NCI-H510A (cell line): ENCODE measurements around the gene ARFGAP1.

Experiments used
- DNase-seq: peaks from one replicate; lab custom pipeline; 2025; lab: John Stamatoyannopoulos, UW

ARFGAP1 gene

DNA sequence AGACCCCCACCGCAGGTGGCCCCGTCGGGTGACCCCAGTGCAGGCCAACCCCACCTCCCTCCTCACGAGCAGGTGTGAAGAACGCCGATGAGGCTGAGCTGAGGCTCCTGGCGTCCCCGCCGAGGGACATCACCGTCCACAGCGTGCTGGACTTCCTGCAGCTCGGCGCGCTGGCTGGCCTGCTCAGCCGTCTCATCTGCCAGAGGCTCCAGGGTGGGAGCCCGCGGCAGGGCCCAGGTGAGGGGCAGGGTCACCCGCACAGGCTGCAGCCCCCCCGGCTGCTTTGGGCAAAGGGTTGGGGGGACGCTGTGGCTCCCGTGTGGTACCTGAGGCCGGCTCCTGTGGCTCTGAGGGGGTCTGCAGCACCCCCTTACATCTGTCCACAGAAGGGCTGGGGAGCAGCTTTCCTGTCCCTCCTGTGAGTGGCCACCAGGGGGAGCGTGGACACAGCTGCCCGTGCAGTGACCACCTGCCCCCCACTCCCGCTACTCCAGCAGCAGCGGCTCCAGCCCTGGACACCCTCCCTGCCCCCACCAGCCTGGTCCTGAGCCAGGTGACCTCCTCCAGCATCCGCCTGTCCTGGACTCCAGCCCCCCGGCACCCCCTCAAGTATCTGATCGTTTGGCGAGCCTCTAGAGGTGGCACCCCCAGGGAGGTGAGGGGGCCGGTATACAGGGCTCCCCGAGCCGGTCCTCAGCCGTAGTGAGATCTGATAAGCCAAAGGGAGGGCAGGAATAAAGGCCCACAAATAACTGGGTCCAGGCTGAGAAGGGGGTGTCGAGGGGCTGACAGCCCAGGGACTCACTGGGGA lies 36.9 kb downstream of the ARFGAP1 start:
- DNase-seq, result no peak

DNA sequence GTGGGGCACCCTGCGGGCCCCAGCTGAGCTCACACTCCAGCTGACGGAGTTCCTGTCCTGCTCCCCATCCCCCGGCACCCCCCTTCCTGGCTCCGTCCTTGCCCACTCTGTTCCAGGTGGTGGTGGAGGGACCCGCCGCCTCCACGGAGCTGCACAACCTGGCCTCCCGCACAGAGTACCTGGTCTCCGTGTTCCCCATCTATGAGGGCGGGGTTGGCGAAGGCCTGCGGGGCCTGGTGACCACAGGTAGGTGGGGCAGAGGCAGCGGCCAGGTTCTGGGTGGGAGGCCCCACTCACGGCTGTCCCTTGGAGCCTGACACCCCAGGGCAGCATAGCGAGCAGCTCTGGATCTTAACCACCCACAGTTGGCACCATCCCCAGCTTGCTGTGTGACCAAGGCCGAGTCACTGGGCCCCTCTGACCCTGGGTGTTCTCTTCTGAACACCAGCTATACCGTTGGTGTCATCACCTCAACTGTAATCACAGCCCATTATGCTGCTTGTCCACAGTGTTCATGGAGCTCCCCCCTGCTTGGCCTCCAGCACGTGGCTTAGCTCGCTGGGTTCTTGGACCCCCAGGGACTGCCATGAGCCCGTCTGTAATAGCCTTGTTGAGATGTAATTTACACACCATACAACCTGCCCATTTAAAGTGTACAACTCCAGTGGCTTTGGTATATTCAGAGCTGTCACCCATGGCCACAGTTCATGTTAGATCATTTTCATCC lies 37.8 kb downstream of the ARFGAP1 start:
- DNase-seq, result no peak

DNA sequence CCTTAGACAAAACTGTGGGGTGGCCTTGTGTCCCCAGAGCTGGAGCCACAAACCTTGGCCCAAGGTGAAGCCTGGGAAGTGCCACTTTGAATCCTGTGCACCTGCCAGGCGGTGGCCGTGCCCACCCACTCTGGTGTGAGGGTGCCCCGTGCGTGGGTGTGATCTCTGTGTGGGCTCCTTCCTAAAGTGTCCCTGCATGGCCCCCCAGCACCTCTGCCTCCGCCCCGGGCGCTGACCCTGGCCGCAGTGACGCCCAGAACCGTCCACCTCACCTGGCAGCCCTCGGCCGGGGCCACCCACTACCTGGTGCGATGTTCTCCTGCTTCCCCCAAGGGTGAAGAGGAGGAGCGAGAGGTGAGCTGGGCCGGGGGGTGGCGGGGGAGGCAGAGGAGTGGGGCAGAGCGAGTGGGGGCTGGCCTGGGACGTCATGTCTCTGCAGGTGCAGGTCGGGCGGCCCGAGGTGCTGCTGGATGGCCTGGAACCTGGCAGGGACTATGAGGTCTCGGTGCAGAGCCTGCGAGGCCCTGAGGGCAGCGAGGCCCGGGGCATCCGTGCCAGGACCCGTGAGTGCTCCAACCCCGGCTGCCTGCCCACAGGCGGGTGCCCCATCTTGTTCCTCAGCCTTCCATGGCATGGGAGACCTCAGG lies 38.7 kb downstream of the ARFGAP1 start:
- DNase-seq, result no peak

DNA sequence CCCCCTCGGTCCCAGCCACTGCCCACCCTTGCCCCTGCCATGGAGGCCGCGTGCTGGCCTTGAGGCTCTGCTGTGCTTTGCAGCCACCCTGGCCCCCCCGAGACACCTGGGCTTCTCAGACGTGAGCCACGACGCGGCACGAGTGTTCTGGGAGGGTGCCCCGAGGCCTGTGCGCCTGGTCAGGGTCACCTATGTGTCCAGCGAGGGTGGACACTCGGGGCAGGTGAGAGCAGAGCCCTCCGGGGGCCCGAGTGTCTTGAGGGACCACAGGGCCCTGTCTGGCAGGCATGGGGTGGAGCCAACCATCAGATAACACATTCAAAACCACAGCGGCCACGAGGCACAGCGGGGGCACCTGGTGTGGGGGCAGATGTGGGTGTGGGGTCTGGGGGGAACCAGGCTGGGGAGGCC lies 39.2 kb downstream of the ARFGAP1 start:
- DNase-seq, result no peak

DNA sequence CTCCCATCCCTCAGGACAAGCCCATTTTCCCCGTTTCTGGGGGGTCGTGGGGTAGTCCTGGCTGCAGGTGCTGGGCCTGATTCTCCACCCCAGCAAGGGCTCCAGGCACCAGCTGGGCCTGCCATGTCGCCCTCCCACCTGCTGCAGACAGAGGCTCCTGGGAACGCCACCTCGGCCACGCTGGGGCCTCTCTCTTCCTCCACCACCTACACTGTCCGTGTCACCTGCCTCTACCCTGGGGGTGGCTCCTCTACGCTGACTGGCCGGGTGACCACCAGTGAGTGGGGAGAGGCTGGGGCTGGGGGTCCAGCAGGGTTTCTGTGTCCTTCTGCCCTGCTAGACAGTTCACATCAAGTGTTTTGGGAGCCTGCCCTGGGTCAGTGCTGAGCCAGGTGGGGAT lies 39.7 kb downstream of the ARFGAP1 start:
- no peak for DNase-seq

DNA sequence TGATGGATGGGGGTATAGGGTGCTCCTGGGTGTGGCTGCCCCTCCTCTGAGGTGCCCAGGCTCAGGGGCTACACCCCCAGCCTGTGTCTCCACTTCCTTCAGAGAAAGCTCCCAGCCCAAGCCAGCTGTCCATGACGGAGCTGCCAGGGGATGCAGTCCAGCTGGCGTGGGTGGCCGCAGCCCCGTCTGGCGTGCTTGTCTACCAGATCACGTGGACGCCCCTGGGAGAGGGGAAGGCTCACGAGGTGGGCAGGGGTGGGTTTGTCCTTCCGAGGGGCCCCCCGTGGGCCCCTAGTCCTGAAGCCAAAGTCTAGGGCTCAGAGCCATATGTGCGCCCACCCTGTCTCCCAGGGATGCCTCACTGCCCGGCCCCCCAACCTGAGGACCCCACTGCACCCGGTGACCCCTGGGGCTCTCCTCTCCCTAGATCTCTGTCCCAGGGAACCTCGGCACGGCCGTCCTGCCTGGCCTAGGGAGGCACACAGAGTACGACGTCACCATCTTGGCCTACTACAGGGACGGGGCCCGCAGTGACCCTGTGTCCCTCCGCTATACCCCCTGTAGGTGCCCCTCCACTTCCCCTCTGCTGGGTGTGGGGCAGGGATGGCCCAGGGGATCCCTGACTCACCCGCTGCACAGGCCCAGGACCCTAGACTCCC lies 40.2 kb downstream of the ARFGAP1 start:
- DNase-seq, result no peak

DNA sequence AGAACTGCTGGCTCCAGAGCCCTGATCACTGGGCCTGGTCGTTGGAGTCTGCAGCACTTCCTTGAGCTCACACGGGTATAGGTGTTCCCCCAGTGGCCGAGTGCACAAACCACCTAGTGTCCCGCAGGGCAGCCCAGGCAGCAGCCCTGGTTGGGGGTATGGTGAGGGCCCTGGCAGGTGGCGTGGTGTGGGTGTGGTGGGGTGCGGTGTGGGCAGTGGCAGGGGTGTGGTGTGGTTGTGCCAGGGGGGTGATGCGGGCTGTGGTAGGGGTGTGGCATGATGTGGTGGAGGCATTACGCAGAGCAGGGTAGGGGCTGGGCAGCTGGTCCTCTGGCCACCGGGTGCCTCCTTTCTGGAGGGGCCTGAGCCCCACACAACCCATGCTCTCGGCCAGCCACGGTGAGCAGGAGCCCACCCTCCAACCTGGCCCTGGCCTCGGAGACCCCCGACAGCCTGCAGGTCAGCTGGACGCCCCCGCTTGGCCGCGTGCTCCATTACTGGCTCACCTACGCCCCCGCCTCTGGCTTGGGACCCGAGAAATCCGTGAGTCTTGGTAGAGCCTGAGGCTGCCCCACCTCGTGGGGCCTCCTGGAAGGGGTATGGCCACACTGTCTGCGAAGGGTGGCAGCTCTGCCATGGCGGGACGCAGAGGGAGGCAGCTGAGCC lies 40.9 kb downstream of the ARFGAP1 start:
- no peak for DNase-seq

DNA sequence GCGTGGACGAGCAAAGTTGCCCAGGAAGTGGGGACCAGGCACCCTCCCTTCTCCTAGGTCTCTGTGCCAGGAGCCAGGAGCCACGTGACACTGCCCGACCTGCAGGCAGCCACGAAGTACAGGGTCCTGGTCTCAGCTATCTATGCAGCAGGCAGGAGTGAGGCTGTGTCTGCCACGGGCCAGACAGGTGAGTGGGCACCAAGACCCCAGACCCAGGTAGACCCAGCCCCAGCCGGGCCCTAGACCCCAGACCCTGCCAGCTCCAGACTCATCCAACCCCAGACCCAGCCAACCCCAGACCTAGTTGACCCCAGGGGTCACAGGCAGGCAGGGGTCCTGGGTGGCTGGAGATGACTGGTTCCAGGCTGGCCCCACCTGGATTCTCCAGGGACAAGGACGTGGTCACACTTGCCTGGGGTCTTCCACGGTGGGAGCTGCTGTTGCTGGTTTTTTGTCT lies 41.4 kb downstream of the ARFGAP1 start:
- no peak for DNase-seq

DNA sequence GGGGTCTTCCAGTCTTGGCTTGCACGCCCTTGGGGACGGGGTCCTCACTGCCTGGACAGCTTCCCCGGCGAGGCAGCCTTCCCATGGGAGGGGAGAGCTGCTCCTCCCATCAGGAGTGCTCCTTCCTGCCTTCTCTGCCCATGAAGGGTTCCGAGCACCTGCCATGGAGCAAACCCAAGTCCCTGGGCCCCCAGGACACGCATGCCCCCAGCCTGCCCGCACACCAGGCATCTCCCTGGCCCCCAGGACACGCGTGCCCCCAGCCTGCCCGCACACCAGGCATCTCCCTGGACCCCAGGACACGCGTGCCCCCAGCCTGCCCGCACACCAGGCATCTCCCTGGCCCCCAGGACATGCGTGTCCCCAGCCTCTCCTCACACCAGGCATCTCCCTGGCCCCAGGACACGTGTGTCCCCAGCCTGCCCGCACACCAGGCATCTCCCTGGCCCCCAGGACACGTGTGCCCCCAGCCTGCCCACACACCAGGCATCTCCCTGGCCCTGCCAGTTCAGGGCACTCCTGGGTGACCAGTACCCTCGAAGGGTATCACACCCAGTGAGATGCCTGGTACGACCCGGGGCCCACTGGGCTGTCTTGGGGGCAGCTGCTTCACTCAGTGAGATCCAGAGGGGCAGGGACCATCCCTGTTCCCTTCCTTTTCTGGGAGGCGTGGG lies 42.1 kb downstream of the ARFGAP1 start:
- no peak for DNase-seq

DNA sequence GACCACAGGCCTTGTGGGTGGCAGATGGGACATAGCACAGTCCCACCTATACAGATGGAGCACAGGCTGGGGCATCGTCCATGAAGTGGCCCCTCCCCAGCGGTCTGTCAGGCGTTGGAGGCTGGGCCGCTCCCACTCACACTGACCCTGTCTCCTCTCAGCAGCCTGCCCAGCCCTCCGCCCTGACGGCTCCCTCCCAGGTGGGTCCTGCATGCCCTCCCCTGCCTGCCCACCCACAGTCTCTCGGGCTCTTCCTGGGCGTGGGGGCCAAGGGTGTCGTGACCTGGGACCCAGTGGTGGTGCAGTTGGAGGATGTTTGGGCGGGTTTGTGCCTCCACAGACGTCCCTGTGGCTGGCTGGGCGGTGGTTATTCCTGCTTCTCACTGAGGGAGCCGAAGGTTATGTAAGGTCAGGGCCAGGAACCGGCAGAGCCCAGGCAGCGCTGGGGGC lies 42.7 kb downstream of the ARFGAP1 start:
- DNase-seq, result no peak

DNA sequence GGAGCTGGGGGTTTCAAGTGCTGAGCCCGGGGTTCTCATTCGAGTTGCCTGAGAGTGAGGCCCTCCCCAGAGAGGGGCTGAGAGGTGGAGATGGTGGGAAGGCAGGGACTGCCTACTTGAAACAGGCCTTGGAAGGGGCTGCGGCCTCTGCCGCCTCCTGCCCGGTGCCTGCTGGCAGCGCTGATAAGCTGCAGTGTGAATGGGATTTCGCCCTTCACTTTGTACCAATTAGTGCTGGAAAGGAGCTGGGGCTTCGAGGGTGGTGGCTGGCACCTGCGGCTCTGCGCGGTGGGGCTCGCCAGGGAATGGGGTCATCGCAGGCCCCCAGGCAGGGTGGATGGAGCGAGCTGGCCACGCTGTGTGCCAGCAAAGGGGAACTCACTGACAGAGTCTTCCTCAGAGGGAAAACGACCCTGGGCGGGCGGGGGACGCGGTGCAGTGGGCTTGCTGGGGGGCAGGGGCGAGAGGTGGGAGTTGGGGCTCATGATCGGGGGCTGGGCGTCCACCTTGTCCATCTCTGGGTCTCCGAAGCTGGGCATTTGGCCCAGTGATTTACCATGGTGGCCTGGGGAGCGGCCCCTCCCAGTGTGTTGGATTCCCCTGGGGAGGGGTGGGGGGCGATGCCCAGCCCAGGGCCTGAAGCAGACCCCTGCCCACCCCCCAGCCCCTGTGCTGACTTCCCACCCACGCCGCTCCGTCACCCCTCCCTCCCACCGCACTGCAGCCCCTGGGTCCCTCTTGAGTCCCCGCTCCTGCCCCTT lies 43.3 kb downstream of the ARFGAP1 start:
- DNase-seq, result no peak

DNA sequence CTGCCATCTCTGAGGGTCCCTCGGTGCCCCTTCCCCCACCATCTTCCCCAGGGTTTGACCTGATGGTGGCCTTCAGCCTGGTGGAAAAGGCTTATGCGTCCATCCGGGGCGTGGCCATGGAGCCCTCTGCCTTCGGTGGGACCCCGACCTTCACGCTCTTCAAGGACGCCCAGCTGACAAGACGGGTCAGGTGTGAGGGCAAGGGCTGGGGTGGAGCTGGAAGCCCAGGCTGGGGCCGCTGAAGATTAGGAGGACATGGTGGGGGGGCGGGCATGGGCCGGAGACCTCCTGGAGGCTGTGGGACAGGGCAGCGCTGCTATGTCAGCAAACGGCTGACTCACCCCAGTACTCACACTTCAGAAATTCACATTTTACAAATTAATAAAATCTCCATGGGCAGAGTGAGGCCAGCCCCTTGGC lies 43.9 kb downstream of the ARFGAP1 start:
- DNase-seq, result no peak

DNA sequence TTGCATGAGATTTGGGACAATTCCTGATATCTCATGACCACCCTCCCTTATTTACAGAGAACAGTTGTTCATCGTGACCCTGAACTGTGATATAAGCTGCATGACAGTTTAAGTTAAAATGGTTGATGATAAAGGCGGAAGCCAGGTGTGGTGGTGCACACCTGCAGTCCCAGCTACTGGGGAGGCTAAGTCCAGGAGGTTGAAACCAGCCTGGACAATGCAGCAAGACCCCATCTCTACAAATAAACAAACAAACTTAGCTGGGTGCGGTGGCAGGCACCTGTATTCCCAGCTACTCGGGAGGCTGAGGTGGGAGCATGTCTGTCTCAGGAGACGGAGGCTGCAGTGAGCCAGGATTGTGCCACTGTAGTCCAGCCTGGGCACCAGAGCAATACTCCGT lies 44.4 kb downstream of the ARFGAP1 start:
- no peak for DNase-seq

DNA sequence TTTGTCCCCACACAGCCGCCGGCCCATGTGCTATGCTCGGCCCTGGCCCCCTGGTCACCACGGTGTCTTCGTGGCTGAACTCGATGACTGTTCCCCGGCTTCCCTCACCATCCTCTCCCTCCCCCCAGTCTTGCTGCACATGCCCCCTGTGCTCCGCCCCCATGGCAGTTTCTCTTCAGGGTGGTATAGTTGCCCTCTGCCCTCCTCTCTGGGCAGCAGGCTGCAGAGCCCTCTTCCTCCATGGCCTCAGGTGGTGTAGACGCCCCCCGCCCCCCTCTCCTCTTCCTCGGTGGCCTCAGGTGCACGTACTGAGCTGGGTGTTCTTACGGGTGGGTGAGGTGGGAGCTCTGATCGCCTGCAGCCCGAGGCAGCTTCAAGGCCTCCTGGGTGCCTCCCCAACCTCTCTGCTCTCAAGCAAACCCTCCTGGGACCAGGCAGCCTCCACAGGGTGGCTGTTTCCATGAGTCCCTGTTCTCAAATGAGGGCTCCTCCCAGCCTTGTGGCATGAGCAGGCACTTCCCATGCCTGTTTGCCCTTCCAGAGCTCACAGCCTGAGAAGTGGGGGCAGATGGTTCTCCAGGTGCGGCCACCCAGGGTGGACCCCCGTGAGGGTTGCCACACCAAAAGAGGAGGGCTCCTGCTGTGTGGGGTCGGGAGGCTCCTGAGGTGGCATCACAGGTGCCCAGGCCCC lies 45.1 kb downstream of the ARFGAP1 start:
- DNase-seq, result no peak

DNA sequence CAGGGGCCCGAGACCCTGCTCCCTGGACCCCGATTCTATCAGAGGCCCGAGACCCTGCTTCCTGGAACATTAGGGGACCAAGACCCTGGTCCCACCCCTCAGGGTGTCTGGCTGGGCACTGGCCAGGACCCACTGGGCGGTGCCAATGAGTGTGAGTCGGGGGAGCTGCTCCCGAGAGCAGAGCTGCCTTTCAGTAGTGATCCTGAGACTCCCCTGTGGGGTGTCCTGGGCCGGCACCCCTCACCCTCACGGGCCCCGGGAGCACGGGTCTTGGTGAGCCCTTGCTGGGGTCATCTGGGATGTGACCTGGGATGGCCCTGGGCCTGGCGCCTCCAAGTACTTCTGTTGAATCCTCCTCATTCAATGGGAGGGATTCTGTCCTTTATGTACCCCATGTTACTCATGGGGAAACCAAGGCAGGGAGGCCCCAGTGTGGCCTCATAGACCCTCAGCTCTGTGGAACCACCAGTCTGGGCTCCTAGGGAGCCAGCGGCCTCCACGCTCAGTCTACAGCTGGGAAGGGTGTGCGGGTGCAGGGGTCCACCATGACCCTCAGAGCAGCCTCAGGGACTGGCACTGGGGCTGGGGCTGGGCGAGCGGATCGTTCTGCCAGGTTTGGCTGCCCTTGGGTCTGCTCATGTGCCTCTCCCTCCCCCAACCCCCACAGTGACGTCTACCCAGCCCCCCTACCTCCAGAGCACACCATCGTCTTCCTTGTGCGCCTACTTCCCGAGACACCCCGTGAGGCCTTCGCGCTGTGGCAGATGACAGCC lies 46.0 kb downstream of the ARFGAP1 start:
- DNase-seq, result no peak

DNA sequence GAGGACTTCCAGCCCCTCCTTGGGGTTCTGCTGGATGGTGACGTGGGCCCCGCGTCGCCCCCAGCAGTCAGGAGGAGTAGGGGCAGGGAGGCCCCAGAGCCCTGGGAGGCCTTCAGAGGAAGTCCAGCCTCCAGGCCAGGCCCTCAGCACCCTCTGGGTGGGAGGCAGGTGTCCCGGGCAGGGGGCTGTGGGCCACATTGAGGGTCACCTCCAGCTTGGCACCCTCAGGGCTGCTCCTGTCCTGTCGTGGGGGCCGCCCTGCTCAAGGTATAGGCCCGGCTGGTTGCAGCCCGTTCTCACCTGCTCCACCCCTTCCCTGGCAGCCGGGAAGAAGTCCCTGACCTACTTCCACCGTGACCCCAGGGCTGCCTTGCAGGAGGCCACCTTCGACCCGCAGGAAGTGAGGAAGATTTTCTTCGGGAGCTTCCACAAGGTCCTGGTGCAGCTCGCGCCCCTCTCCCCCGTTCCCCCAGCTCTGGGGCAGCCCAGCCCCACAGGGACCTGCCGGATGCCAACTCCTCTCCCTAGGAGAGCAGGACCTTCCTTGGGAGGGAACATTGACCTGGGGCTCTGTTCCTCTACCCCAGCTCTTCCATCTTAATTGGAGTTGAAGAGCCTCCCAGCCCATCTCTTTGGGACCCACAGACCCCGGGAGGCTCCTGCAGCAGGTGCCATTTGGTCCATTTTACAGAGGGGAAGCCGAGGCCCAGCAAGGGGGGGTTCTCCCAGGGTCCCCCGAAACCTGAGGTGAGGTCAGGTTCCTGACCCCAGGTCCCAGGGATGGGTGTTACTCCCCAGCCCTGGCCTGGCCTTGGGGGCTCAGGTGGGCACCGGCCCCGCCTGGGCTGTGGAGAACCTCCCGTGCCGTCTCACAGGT lies 46.8 kb downstream of the ARFGAP1 start:
- no peak for DNase-seq

DNA sequence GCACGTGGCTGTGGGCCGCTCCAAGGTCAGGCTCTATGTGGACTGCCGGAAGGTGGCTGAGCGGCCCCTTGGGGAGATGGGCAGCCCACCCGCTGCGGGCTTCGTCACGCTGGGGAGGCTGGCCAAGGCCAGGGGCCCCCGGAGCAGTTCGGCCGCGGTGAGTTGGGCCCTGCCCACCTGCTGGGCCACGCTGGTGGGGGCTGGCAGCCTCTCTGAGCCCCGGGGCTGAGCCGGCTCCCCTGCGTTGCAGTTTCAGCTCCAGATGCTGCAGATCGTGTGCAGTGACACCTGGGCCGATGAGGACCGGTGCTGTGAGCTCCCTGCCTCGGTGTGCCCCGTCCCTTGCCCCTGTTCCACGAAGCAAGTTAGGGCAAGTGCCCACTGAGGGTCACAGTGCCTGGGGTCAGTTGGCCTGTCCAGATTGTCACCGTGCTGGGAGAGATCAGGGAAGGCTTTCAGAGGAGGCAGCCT lies 47.5 kb downstream of the ARFGAP1 start:
- DNase-seq, result no peak

DNA sequence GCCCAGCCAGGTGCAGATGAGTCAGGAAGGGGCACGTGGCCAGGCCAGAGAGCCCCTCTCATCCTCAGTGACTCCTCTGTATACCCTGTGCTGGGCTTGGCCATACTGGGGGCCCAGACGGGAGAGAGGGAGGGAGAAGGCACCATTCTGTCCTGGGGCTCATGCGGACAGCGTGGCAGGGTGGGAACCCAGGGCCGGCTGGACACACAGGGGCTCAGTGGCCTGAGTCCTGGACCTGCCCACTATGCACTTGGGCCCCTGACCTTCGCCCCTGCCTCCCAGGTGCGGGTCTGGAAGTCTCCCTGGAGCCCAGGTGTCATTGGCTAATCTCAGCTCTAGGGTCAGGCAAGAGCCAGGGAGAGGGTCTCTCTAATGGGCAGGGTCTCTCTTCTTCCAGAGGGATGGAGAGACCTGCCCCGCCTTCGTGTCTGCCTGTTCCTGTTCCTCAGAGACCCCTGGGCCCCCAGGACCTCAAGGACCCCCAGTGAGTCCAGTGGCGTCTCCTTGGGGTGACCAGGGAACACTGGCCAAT lies 48.1 kb downstream of the ARFGAP1 start:
- no peak for DNase-seq
